NCI-H1105 (cell line): Measurements from ENCODE around the gene HMCN2.
"Not testable (repeated sequence)": the region's sequence is repeated elsewhere in the genome, so short reads cannot be mapped to it uniquely, and the experiment has no call there.

Experiments
- DNase-seq: peaks from one replicate; lab custom pipeline; 2025; lab: John Stamatoyannopoulos, UW

Gene HMCN2

DNA sequence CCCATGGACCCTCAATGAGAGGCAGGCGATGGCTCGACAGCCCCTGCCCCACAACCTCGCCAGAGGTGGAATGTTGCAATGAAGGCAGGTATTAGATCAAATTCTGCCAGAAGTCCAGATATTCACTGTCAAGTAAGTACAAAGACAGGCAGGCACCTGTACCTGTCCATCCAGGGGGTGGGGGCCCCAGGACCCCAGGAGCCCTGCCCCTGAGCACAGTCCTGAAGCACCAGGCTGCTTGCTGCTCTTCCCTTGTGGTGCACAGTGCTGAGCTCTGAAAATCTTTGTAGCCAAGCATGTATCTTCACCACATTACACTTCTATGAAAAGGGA, 26.2 kb upstream of the HMCN2 start:
- DNase-seq, result no peak

GRCh38 chr9:130239741-130240241, 25.8 kb upstream of the HMCN2 start:
- DNase-seq, result no peak

DNA sequence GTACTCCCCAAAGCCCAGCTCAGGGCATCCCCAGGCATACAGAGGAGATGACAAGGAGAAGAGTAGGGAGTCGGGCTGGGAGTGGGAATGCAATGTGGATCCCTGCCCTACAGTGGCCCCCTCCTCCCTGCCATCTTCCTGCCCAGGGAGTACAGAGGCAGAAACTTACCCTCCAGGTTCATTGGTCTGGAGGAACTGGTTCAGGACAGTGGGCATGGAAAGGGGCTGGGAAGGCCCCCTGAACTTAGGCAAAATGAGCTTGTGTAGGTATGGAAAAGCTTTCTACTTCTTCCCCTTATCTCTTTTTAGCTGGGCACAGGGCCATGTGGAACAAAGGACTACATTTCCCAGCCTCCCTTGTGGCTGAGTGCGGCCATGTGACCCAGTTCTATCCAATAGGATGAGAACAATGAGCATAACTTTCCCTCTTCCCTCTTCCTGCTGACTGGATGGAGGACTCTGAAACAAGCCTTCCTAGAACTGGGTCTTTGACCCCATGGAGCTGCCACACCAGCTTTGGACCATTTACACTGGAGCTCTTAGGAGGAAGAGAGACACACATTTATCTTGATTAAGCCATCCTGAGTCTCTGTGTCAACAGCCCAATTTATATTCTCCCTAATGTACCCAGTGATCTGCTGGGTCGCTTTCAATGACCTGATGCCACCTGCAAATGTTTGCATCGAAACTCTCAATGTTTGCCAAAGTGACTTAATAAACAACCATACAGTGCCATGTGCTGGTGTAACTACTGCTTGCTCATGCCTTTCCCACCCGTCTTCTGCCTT, 25.0 kb upstream of the HMCN2 start:
- peak; percentile 75 for DNase-seq

GRCh38 chr9:130241198-130241535, 24.4 kb upstream of the HMCN2 start:
- DNase-seq, result no peak

- DNase-seq, result no peak
Measured at GRCh38 chr9:130242270-130243014, 23.1 kb upstream of the HMCN2 start.

- peak; percentile 50 for DNase-seq
Measured at GRCh38 chr9:130243015-130243881, 22.3 kb upstream of the HMCN2 start.

GRCh38 chr9:130243882-130244170, 21.7 kb upstream of the HMCN2 start:
- no peak for DNase-seq

DNA sequence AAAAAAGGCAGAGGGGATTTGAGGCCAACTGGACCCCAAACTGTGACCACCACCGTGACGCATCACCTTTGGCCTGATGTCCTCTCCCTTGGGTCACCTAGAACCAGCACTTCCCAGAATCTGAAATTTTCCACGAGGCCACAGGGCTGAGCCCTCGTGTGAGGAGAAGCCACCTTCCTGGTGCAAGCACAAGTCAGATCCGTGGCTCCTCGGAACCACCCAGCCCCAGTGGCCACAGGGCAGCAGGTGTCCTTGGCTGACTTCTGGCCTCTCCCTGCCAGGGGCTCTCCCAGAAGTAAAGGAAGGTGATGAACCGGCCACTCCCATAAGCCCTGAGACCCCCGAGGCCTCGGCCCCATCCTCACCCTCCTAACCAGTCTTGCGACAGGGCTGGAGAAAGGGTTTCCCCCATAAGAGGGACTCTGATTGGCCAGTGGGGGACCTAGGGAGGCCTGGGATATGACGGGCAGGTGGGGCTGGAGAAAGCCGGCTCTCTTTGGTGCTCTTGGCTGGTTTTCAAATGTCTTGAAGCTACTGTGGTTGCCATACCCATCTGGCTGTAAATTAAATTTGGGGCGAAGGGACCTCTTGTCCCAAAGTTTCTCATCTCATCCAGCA, 20.9 kb upstream of the HMCN2 start:
- DNase-seq, result no peak

DNA sequence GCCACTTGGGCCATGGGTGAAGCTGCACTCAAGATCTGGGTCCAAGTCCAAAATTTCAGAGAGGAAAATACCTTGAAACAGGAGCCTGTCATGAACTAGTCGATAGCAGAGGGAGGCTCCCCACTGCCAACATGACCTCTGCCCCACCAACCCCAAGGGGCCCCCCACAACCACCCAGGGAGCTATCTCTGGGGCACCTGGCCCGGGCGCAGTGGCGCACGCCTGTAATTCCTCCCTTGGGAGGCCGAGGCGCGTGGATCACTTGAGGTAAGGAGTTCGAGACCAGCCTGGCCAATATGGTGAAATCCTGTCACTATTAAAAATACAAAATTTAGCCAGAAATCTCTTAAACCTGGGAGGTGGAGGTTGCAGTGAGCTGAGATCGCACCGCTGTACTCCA, 20.1 kb upstream of the HMCN2 start:
- DNase-seq, result no peak

GRCh38 chr9:130246126-130246525, 19.4 kb upstream of the HMCN2 start:
- no peak for DNase-seq

DNA sequence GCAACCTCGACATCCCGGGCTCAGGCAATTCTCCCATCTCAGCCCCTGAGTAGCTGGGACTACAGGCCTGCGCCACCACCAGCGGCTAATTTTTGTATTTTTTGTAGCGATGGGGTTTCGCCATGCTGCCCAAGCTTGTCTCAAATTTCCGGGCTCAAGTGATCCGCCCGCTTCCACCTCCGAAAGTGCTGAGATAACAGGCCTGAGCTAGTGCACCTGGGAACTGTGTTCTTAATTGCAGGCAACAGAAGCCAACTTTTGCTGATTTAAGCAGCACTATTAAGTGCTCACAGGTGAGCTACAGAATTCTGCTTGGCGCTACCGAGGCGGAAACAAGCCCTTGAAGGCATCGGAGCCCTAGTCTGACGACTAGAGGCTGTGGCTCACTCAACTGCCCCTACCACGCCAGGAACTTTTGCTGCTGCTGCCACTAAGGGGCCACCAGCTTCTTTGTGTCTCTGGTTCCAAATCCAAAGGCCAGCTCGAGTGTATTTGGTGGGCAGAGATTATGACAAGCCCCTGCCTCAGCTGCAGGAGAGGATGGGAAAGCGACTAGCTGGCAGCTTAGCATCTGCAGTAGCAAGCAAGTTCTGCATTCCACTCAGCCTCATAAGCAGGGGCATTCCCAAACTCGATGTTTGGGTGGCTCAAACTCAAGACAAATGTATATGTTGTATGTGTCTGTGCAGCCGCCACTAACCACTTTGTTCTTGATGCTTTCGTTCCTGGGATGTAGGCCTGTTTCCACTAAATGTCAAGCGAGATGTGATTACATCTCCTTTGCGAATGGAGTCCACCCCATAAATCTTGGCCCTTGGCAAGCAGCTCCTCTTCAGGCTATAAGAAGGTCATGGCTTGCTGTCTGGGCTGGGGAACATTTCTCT, 10.6 kb upstream of the HMCN2 start:
- peak; percentile 84 for DNase-seq

- no peak for DNase-seq
Measured at GRCh38 chr9:130255631-130256134, 9.9 kb upstream of the HMCN2 start.

- no peak for DNase-seq
Measured at GRCh38 chr9:130256644-130257043, 8.9 kb upstream of the HMCN2 start.

GRCh38 chr9:130258137-130258536, 7.4 kb upstream of the HMCN2 start:
- DNase-seq, result not testable (repeated sequence)

DNA sequence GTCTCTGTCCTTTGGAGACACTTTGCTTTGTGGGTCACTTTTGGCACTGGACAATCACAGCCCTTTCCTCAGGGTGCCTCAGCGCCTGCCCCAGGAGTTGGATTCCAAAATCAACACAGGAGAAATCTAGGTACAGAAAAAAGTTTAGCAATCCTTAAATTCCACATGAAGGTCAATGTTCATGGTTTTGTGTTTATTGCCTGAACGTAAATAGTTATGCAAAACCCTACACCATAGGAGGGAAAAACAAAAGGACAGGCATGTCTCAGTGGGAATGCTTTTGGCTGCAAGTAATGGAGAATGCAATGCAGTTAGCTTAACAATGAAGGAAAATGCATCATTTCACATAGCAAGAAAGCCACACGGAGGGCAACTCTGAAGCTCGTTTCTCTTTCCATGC, 6.5 kb upstream of the HMCN2 start:
- no peak for DNase-seq

DNA sequence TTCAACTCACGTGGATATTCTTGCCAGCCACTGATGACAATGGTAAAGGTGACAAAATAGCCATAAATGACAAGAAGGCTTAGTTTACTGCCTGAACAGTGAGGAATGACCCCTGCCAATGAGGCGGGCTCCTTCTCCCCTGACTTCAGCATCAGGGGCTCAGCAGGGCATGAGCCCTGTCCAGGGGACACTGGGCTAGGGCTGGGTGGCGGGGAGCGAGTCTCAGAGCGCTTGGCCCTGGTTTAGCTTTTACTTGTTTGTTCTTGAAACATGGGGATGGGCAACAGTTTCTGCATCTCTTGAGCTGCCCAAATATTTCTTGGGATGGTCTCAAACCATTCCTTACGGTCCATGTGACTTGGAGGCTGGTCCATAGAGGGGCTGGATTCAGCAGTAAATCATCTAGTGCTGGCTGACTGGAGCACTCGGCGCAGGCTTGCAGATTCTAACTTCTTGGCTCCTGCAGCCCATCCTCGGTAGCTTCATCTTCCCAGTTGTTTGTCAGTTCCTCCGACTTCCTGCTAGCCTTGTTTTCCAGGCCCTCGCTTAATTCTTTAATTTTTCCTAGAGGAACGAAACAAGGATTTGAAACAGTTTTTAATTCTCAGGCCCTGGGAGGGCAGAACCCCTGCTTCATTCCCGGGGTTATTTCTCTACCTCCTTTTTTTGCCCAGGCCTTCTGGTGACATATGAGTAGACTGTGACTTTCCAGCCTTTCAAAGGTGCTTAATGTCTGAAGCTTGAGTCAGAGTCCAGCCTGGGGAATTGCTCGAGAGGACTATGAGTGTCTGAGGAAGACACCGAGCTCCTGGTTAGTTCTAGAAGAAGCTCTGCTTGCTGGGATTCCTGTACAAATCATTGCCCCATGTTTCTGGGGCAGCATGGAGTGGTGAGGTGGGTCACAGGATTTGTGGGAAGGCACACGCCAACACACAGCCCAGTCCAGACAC, 4.5 kb upstream of the HMCN2 start:
- no peak for DNase-seq

DNA sequence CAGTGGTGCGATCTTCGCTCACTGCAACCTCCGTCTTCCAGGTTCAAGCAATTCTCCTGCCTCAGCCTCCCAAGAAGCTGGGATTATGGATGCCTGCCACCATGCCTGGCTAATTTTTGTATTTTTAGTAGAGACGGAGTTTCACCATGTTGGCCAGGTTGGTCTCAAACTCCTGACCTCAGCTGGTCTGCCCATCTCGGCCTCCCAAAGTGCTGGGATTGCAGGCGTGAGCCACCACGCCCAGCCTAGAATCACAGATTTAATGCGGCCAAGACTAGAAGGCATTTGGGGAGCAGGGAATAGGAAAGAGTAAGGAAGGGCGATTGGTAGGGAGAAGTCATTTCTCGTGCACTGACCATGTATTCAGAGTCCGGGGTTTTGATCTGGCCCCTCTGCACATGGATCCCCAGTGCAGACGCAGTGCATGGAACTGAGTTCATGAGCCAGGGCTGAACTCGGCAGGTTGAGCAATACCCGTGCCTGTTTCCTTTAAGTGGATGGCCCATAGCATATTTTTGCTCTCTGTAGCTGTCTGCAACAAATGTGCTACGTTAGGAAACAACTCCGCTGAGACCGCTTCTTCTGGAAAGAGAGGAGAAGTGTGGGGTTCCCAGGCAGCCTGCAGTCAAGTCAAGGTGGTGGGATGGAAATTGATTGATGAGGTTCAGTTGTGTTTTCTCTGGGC, 3.4 kb upstream of the HMCN2 start:
- no peak for DNase-seq

DNA sequence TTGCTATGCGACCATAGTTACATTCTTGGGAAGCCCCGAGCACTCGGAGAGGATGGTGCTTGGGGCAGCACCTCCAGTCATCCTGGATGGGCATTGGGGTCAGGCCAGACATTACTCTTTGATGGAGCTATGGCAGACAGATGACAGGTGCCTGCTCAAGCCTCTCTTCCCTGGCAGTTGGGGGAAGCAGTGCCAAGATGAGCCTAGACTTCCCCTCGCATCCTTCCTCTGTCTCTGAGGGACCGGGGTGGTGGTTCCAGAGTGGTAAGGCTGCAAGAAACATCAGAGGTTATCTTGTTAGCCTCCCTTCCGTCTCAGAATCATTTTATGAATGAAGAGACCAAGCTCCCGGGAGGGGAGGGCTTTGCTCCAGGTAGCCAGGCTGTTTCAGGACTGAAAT, 2.8 kb upstream of the HMCN2 start:
- DNase-seq, result no peak
